Thoracic aorta (tissue), 2 donors: ENCODE data around the gene SFMBT2. TPM values are rescaled to one million over a fixed set of nuclear protein-coding genes. Genes with fewer than 3 reads are reported as not detected.

Source experiments
- ATAC-seq: fragments of 150-250 bp; one replicate; pipeline ENCODE4 v1.8.0; 2017; ENCODE audit warnings: low read depth; ENCODE audit not compliant: insufficient number of reproducible peaks, low FRiP score
- DNase-seq: peaks from one replicate; pipeline ENCODE4 v3.0.0-alpha.2; 2020; ENCODE audit warnings: low spot score
- H3K27ac ChIP-seq, 2 donors: fragments of 200-600 bp; sonication (generic); 1 replicate in 1 of 2; 2 replicates in 1 of 2; pipeline ENCODE4 v1.5.1; 2016; ENCODE audit warnings: mild to moderate bottlenecking in 2 of 2, moderate library complexity in 2 of 2
- H3K27me3 ChIP-seq: fragments of 200-600 bp; sonication (generic); replicated peaks from 2 replicates; pipeline ENCODE4 v1.6.0; 2016; ENCODE audit warnings: mild to moderate bottlenecking; ENCODE audit not compliant: insufficient read depth
- H3K36me3 ChIP-seq: fragments of 200-600 bp; sonication (generic); one replicate; pipeline ENCODE4 v1.5.1; 2016
- H3K4me1 ChIP-seq, 2 donors: fragments of 200-600 bp; sonication (generic); 1 replicate in 1 of 2; 2 replicates in 1 of 2; pipeline versions ENCODE4 v1.5.1 to v1.6.0; 2016; ENCODE audit warnings: low read depth in 2 of 2, mild to moderate bottlenecking in 1 of 2; ENCODE audit not compliant: control insufficient read depth in 1 of 2
- H3K4me3 ChIP-seq: fragments of 200-600 bp; sonication (generic); 2 replicates; pipeline ENCODE4 v1.5.1; 2016; ENCODE audit warnings: mild to moderate bottlenecking
- H3K9me3 ChIP-seq: fragments of 200-600 bp; sonication (generic); 2 replicates; pipeline ENCODE4 v1.5.1; 2016
- total RNA-seq, 2 donors: library from RNA; depleted of rRNA; stranded (reverse); fragments of >200 nt; gene quantifications; one replicate each; pipeline versions ENCODE4 v1.1.0 to v1.2.3, GENCODE V29; 2016
- TF ChIP-seq, protein P1 (sequence below): fragments of 200-600 bp; sonication (generic); IDR thresholded peaks from one replicate; pipeline ENCODE4 v1.5.1; 2019; ENCODE audit warnings: antibody characterized with exemption

Gene SFMBT2
- total RNA-seq, 2 donors from 2014 or later = 8.5 to 9.0 TPM

DNA sequence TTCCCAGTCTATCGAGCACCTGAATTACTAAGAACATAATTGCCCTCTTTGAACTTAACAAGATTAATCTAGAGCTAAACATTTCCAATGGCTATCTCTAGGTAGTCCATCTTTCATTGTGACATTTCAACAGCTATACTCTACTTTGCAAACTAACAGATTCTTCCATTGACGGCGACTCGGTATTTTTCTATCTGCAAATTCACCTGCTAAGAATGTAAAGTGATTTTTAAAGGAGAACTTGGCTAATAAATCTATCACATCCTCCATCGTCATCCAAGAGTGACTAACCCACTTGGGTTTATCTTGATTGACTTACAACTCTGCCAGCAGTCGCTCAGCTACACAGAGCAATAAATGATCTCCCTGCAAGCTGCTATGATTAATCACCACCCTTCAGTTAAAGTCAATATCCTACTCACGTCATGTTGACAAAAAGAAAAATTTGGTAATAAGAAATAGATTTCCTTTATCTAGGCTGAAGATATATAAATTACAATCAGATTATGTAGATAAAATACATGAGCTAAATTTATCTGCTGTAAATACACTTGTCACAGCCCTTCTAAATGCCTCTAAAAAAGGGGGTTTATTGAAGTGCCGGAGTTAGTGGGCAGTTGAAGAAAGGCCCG is 99.5 kb downstream of the SFMBT2 start:
- Histone ChIP-seq H3K36me3 (no peaks in the 10 kb centered on the region), H3K9me3 (no peaks in the 10 kb centered on the region), H3K27me3 (no peaks in the 10 kb centered on the region), H3K4me1 (no peaks in the 10 kb centered on the region), H3K4me3 (no peak overlapping the region), H3K27ac (no peak overlapping the region)
- DNase-seq (no peak), ATAC-seq (no peak)
- TF ChIP-seq, protein P1, sequence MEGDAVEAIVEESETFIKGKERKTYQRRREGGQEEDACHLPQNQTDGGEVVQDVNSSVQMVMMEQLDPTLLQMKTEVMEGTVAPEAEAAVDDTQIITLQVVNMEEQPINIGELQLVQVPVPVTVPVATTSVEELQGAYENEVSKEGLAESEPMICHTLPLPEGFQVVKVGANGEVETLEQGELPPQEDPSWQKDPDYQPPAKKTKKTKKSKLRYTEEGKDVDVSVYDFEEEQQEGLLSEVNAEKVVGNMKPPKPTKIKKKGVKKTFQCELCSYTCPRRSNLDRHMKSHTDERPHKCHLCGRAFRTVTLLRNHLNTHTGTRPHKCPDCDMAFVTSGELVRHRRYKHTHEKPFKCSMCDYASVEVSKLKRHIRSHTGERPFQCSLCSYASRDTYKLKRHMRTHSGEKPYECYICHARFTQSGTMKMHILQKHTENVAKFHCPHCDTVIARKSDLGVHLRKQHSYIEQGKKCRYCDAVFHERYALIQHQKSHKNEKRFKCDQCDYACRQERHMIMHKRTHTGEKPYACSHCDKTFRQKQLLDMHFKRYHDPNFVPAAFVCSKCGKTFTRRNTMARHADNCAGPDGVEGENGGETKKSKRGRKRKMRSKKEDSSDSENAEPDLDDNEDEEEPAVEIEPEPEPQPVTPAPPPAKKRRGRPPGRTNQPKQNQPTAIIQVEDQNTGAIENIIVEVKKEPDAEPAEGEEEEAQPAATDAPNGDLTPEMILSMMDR = no peak

DNA sequence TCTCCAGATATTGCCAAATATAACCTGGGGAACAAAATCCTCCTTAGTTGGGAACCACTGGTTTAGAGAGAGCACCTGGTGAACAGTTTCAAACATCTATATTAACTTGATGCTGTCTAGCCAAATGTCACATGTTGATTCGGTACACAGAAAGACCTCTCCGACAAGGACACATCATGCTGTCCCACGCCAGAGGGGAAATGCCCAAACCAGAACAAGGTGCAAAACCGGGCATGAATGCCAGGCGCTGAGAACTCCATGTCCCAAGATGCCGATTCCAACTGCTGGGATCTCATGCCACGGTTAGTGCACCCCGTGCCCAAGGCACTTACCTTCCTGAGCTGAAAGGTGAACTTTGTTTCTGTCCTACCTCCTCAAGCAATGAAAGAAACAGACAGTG is 100.8 kb downstream of the SFMBT2 start:
- no peak overlapping the region for H3K27ac ChIP-seq
- TF ChIP-seq, protein P1 = no peak

DNA sequence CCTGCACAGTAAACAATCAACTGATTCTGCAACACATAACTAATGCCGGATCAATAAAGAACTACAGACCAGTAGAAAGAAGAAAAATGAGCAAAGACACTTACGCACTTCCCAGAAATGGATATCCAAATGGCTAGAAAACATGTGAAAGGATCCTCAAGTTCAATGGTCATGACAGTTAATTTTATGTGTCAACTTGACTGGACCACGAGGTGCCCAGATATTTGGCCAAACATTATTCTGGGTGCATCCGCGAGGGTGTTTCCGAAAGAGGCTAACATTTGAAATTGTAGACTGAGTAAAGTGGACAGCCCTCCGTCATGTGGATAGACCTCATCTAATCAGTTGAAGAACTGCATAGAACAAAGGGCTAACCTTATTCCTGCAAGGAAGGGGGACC is 102.0 kb downstream of the SFMBT2 start:
- ATAC-seq (no peak), DNase-seq (no peak)
- no peak overlapping the region for H3K4me3 ChIP-seq
- no peaks in the 10 kb centered on the region for H3K4me1 ChIP-seq
- H3K9me3 ChIP-seq = no peaks in the 10 kb centered on the region
- H3K27ac ChIP-seq = no peak overlapping the region
- TF ChIP-seq, protein P1 = no peak
- H3K36me3 ChIP-seq = no peaks in the 10 kb centered on the region
- no peaks in the 10 kb centered on the region for H3K27me3 ChIP-seq

More for the DNA sequence above, 100.8 kb downstream of the SFMBT2 start:
- DNase-seq = no peak
- no peaks in the 10 kb centered on the region for H3K36me3 ChIP-seq
- H3K4me3 ChIP-seq = no peak overlapping the region
- no peaks in the 10 kb centered on the region for H3K27me3 ChIP-seq
- no peak for ATAC-seq
- no peaks in the 10 kb centered on the region for H3K4me1 ChIP-seq
- H3K9me3 ChIP-seq = no peaks in the 10 kb centered on the region

DNA sequence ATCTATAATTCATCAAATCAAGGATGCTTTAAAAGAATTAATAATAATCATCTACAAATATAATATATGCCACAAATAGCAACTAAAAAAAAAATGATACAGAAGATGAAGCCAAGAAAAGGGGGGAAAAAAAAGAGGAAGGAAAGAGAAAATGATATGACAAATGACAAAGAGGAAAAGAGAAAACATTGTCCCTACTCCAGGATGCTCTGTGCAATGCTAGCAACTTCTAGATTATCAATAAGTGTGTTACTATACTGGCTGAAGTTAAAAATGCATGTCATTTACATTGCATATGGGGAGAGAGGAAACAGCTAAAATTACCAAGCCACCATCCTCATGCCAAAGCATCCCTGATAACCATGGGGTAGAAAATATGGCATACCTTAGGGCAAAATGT is 104.2 kb downstream of the SFMBT2 start:
- no peaks in the 10 kb centered on the region for H3K9me3 ChIP-seq
- H3K4me3 ChIP-seq = no peak overlapping the region
- no peaks in the 10 kb centered on the region for H3K4me1 ChIP-seq
- no peak for ATAC-seq
- DNase-seq = no peak
- no peaks in the 10 kb centered on the region for H3K27me3 ChIP-seq
- H3K27ac ChIP-seq = no peak overlapping the region
- TF ChIP-seq, protein P1 = no peak
- no peaks in the 10 kb centered on the region for H3K36me3 ChIP-seq

DNA sequence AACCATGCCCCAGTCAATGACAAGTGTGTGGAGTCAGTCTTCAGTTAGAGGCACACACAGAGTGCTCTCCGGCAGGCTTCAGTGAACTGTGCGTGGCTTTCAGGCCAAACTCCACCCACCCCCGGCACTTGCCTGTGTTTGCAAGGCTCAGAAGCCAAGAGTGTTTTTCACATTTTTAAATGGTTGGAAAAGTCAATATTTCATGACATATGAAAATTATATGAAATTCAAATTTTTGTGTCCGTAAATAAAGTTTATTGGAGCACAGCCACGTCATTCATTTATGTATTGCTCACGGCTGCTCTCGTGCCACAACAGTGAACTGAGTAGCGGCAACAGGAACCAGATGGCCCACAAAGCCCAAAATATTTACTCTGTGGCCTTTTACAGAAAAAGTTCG is 104.7 kb downstream of the SFMBT2 start:
- TF ChIP-seq, protein P1 = no peak
- DNase-seq (no peak), ATAC-seq (no peak)
- H3K4me3 ChIP-seq = no peak overlapping the region
- no peaks in the 10 kb centered on the region for H3K36me3 ChIP-seq
- no peaks in the 10 kb centered on the region for H3K4me1 ChIP-seq
- H3K27me3 ChIP-seq = no peaks in the 10 kb centered on the region
- H3K27ac ChIP-seq = no peak overlapping the region
- H3K9me3 ChIP-seq = no peaks in the 10 kb centered on the region
